ENCODE measurements around the gene SHROOM3. TPM values are rescaled to one million over a fixed set of nuclear protein-coding genes. Genes with fewer than 3 reads are reported as not detected.
"Not testable (repeated sequence)": the region's sequence is repeated elsewhere in the genome, so short reads cannot be mapped to it uniquely, and the experiment has no call there.

SHROOM3 gene
- total RNA-seq, 3 donors from 2014 or later = 105 to 263 (median 158) TPM

- Histone ChIP-seq H3K4me1 (ENCODE audit: low read depth) (peaks cover 10% of the 10 kb centered on the region), H3K36me3 (ENCODE audit: low read depth) (no peaks in the 10 kb centered on the region), H3K4me3 (no peak overlapping the region), H3K9me3 (no peaks in the 10 kb centered on the region)
- ATAC-seq (no peak), DNase-seq (no peak)
- TF ChIP-seq, protein P1, sequence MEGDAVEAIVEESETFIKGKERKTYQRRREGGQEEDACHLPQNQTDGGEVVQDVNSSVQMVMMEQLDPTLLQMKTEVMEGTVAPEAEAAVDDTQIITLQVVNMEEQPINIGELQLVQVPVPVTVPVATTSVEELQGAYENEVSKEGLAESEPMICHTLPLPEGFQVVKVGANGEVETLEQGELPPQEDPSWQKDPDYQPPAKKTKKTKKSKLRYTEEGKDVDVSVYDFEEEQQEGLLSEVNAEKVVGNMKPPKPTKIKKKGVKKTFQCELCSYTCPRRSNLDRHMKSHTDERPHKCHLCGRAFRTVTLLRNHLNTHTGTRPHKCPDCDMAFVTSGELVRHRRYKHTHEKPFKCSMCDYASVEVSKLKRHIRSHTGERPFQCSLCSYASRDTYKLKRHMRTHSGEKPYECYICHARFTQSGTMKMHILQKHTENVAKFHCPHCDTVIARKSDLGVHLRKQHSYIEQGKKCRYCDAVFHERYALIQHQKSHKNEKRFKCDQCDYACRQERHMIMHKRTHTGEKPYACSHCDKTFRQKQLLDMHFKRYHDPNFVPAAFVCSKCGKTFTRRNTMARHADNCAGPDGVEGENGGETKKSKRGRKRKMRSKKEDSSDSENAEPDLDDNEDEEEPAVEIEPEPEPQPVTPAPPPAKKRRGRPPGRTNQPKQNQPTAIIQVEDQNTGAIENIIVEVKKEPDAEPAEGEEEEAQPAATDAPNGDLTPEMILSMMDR (IDR thresholded peaks at IDR 0.05) = no peak
- intact Hi-C loops (cut with DNase I, micrococcal nuclease) = no loop called here
Measured at GRCh38 chr4:76718021-76718420, 283.0 kb downstream of the SHROOM3 start.

DNA sequence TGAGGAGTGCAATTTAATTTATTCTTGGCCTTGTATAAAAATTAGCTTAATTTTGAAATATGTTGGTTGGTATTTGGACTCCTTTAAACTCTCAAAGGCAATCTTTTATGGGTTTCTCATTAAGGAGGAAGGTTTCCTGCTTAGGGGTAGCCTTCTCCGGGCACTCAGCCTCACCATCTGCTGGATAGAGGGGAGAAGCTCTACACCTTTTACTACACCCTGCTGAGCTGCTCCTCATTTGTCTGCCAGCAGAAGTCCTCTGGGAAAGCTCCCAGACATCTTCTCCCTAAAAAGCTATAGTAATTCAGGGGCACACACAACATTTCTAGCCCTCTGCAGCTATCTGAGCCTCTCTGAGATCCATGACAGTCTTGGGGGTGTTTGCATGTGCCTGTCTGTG lies 283.8 kb downstream of the SHROOM3 start:
- H3K36me3 ChIP-seq (ENCODE audit: low read depth) = no peaks in the 10 kb centered on the region
- H3K9me3 ChIP-seq = no peaks in the 10 kb centered on the region
- TF ChIP-seq, protein P1 (IDR thresholded peaks at IDR 0.05) = no peak
- intact Hi-C loops (cut with DNase I, micrococcal nuclease) = no loop called here
- no peak overlapping the region for H3K4me3 ChIP-seq
- ATAC-seq (no peak), DNase-seq (no peak)
- H3K4me1 ChIP-seq (ENCODE audit: low read depth) = peaks cover 14% of the 10 kb centered on the region

GRCh38 chr4:76720121-76720520 lies 285.1 kb downstream of the SHROOM3 start:
- Histone ChIP-seq H3K36me3 (ENCODE audit: low read depth) (no peaks in the 10 kb centered on the region), H3K9me3 (no peaks in the 10 kb centered on the region), H3K4me1 (ENCODE audit: low read depth) (peaks cover 16% of the 10 kb centered on the region), H3K4me3 (no peak overlapping the region)
- DNase-seq = no peak
- TF ChIP-seq, protein P1 (IDR thresholded peaks at IDR 0.05) = no peak
- intact Hi-C loops (cut with DNase I, micrococcal nuclease) = no loop called here
- ATAC-seq = no peak

DNA sequence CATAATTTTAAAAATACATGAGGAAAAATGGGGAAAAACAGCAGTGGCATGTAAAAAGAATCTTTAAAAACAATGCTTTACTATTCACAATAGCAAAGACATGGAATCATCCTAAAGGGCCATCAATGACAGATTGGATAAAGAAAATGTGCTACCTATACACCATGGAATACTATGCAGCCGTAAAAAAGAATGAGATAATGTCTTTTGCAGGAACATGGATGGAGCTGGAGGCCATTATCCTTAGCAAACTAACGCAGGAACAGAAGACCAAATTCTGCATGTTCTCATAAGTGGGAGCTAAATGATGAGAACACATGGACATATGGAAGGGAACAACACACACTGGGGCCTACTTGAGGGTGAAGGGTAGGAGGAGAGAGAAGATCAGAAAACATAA lies 287.1 kb downstream of the SHROOM3 start:
- intact Hi-C loops (cut with DNase I, micrococcal nuclease); H3K36me3 ChIP-seq (ENCODE audit: low read depth); H3K4me3 ChIP-seq; ATAC-seq; H3K9me3 ChIP-seq; DNase-seq; H3K4me1 ChIP-seq (ENCODE audit: low read depth): not testable (repeated sequence)

DNA sequence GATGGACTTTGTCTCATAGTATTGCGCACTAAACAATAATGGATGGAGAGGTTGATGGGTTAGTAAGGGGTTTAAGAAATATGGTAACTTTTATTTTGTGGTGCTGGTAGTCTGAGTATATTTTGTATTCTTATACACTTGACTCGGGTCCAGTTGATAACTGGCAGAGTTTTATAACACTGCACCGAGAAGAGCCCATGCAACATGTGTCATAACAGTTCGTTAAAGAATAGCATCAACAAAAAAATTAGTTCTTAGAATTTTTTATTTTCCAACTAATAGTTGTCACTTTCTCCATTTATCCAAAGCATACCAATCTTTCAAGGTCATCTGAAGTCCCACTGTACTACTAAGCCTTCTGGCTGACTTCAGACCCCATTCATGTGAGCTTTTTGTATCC lies 287.8 kb downstream of the SHROOM3 start:
- Histone ChIP-seq H3K36me3 (ENCODE audit: low read depth) (no peaks in the 10 kb centered on the region), H3K9me3 (no peaks in the 10 kb centered on the region), H3K4me3 (no peak overlapping the region), H3K4me1 (ENCODE audit: low read depth) (peaks cover 6% of the 10 kb centered on the region)
- no peak for DNase-seq
- ATAC-seq = no peak
- intact Hi-C loops (cut with DNase I, micrococcal nuclease) = no loop called here
- TF ChIP-seq, protein P1 (IDR thresholded peaks at IDR 0.05) = no peak

GRCh38 chr4:76723373-76723772 lies 288.3 kb downstream of the SHROOM3 start:
- H3K4me3 ChIP-seq = no peak overlapping the region
- H3K9me3 ChIP-seq = no peaks in the 10 kb centered on the region
- TF ChIP-seq, protein P1 (IDR thresholded peaks at IDR 0.05) = no peak
- ATAC-seq (peak; percentile 42), DNase-seq (no peak)
- peaks cover 6% of the 10 kb centered on the region for H3K4me1 ChIP-seq (ENCODE audit: low read depth)
- H3K36me3 ChIP-seq (ENCODE audit: low read depth) = no peaks in the 10 kb centered on the region
- intact Hi-C loops (cut with DNase I, micrococcal nuclease) = no loop called here

Data from mucosa of descending colon (tissue), 3 donors.